ENCODE data around the gene ZNF341.

ZNF341 gene

DNA sequence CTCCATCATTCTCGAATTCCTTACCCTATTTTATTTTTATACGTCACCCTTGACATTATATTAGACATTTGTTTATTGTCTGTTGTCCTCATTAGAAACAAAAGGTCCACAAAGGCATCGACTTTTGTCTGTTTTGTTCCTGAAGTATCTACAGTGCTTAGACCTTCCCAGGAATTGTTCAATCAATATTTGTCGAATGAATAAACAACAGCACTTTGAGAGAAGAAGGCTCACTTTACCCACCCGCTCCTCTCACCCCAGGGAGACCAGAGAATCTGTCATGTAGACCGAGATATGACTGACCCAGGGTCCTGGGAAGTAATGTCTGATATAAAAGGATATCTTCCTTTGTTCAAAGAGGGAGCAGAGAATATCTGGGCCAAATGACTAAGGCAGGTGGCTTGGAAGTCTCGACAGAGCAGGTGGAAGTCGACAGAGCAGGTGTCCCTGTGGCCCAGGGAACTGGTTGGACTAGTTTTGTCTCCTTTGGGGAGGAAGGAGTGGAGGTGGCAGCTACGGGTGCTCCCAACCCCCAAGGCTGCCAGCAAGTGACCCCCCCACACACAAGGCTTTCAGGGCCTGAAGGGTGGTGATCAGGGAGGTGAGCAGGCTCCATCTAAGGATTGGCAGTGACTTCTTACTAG, 64.6 kb downstream of the ZNF341 start:
- DNase-seq: no peak

DNA sequence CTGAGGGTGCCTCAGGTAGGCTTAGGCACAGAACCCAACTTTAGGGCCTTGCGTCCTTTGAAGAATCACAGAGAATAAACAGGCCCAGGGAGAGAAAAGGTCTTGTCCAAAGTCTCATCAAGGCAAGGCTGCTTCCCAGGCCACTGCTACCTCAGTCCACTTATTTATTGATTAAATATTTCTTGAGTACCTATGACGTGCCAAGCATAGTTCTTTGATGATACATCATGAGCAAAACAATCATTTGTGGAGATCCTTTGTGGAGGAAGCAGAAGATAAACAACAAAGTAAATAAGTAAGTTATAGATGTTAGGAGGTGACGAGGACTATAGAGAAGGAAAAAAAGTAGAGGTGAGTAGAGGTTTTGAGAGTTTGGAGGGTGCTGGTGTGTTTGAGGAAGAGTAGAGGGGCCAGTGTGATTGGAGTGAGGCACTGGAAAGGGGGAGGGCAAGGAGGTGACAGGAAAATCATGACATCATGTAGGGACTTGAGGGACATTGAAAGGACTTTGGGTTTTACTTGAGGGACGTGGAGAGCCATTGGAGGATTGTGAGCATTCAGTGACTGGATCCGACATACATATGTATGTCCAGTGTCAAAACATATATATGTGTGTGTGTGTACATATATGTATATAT, 65.2 kb downstream of the ZNF341 start:
- no peak for DNase-seq

DNA sequence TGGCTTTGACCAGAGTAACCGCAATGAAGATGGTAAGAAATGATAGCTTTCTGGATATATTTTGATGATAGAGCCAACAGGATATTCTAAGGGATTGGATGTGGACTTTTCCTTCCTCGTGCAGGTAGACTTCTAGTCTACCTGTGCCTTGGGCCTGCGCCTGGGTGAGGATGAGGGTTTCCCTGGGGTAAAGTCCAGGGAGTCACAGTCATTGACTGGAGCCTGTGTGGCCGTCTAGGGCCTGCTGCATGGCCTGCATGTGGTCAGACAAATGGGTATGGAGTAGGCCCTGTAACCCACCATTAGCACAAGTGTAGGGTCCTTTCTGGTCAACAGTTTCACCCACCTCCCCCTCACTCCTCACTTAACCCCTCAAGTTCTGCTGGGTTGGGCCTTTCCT, 66.6 kb downstream of the ZNF341 start:
- no peak for DNase-seq

DNA sequence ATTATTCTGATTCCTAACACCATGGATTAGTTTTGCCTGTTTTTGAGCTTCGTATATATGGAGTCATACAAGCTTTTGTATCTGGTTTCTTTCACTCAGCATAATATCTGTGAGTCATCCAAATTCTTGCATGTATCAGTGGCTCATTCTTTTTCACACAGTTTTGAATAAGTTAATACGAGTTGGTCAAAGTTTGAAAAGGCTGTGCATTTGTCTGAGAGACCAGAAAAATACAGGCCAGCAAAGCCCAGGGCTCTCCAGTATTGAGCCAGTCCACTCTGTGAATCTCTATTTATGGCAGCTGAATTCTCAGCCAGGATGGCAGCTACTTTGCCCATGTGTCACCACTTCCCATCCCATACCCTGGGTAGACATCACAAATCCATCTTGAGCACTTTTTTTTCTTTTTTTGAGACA, 72.1 kb downstream of the ZNF341 start:
- DNase-seq: no peak

DNA sequence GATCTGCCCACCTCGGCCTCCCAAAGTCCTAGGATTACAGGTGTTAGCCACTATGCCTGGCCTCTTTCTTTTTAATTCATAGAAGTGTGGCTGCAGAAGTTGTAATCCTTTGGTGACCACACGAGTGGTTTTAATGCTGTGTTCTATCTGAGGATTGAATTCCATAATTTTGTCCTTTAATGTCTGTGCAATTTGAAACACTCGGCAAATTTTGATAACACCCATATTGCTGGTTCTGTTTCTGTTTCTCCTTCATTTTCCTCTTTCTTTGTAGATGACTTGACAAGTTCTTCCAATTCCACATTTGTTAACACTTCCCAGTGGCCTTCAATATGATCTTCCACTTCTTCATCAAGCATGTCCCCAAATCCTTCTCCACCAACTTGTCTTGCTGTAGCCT, 76.6 kb downstream of the ZNF341 start:
- DNase-seq: no peak

DNA sequence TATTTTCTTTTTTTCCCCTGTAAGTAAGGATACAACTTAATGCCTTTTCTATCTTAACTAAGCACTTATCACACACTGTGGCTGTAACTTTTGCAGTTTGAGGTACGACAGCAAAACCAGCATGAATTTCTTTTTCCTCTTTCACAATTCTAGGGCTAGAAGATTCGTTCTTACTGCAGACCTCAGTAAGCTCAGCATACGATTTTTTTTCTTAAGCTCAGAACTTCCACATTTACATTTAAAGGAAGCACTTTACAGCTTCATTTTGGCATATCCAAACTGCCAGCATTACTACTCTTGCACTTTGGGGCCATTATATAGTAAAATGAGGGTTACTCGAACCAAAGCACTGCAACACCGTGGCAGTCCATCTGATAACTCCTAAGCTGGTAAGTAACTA, 78.5 kb downstream of the ZNF341 start:
- peak; percentile 6 to 62 for DNase-seq

DNA sequence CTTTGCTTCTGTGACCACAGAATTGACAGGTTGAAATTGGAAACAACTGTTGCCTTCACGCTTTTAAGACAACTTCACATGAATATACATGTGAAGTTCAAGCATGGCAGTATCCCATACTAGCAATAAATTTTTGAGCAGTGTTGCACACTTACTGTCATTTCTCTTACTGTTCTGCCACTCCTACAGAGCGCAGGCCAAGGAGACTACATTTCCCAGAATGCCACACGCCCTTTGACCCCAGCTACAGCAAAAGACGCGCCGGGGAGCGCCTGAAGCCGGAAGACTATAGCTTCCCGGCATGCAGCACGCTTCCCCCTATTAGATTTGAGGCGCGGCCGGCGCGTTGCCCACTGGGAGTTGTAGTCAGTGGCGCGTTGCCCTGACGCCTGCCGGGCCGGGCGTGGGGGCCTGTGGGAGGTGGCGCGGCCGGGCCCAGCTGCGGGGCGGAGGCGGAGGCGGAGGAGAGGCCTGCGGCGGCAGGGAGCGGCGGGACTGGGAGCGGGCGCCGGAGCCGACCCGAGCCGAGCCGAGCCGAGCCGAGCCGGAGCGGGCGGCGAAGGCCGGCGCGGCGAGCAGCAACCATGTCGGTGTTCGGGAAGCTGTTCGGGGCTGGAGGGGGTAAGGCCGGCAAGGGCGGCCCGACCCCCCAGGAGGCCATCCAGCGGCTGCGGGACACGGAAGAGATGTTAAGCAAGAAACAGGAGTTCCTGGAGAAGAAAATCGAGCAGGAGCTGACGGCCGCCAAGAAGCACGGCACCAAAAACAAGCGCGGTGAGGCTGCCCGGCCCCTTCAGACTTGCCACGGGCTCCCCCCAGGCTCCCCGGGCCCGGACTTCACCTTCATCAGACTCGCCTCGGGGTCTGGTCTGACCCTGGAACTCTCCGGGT, 79.3 kb downstream of the ZNF341 start, which contains the start of gene CHMP4B:
Gene CHMP4B, plus strand, starts transcription at position 464 of the 891 bp plus-strand sequence. Its CDS starts 121 bp downstream, at position 585.
- DNase-seq: peak; percentile 98

DNA sequence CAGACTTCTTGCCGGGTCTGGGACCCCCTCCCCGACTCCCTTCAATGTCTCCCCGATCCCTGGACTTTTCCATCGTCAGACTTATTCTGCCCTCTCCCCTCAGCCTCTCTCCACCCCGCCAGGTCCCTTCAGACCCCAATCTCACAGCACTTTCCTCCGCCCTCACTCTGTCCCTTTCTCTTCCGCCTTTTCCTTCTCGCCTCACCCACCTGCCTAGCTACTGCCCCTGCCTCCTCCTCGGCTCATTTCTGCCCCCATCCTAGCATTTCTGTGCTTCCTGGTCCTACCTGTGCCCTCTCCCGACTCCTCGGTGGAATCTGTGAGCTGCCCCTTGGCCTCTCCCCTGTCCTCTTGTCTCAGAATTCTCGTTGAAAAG, 80.0 kb downstream of the ZNF341 start:
- peak in 1 of 2 donors; percentile 29 for DNase-seq

DNA sequence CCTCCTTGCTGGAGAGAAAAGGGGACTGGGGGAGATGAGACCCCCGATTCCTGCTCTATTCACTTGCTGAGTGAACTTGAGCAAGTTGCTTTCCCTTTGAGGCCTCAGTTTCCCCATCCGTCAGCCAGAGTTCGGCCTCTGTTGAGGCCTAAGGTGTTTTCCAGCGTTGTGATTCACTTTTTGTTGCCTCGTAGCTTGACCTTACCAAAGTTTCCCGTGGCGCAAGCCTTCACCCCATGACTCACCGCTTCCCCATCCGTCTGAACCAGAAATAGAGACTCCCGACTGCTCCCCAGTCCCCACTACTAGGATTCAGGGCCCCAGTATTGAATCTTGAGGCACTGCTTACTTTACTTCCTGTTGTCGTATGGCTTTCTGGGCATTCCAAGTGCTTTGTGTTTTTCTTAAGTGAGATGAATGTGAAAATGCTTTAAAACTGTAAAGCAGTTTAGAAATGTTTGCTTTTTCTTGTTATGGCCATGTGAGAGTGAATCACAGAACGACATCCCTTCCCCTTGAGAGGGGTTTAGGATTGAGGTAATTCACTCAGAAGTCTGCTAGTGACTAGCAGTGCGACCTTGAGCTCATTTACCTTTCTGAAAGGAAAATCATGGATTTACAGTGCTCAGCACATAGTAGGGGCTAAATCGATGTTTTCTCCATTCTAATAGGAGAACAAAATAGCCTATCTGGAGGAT, 80.5 kb downstream of the ZNF341 start:
- DNase-seq: peak; percentile 89 to 93

DNA sequence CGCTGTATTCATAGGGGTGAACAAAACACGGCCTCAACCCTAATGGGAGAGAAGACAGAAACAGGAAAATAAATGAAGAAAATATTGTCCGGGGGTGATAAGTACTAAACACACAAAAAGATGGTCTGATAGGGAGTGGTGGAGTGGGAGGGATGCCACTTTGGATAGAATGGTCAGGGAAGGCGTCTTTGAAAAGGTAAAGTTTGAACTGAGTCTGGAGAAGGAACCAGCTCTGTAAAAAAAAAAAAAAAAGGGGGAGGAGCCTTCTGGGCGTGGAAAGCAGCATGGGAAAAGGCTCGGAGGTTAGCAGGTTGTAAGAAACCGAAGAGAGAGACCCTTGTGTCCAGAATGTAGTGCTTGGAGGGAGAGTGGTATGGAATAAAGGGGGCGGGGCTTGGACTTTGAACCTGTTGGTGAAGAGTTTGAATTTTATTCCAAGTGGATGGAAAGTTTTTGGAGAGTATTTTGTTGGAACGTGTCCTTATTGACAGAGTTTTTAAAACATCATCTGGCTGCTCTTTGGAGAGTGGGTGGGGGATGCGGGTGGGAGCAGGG, 81.2 kb downstream of the ZNF341 start:
- DNase-seq: peak; percentile 21 to 49

DNA sequence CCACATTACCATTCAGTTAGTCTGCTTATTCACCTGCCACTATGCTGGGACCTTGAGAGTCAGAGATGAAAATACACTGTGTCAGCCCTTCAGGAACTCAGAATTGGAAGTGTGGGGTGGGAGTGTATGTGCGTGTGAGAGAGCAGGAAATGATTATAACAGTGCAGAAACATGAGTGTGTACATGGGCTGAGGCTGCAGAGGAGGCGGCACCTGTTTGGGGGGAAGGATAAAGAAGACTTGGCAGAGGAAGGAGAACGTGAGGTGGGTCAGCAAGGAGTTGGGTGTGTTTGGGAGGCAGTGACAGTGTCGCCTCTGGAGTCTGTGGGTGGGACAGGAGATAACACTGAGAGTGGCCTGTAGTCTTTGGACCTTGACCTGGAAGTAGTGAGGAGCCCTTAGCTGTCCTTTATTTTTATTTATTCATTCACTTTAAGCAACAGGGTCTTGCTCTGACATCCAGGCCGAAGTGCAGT, 82.5 kb downstream of the ZNF341 start:
- no peak for DNase-seq

DNA sequence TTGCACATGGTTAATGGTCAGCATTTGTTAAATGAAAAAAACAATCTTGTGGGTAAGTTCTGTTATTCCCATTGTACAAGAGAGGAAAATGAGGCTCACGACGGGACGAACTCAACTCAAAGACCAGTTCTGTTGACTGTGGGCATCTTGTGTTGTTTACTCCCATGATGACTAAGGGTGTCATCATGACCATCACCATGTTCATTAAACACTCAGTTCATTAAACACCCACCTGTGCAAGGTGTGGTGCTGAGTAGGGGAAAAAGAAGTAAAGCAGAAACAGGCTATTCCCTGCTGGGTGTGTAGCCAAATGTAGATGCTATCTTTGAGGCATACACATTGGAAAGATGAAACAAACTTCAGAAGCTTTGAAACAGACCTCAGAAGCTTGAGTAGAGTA, 83.9 kb downstream of the ZNF341 start:
- no peak for DNase-seq

DNA sequence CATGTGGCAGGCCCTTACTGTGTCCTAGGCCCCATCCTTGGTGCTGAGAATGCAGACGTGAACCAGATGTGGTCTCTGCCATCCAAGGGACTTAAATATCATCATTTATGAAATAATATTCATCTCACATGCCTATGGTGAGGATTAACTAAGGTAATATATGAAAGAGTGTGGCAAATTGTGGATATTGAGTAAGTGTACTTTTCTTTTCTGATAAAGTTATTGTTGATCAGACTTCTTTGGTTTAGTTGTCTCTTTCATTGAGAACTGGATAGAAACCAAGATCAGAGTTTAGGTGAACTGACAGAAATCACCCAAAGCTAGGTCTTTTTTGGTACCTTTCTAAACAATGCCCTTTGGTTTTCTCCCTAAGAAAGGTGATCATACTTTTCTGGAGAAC, 84.4 kb downstream of the ZNF341 start:
- no peak for DNase-seq

DNA sequence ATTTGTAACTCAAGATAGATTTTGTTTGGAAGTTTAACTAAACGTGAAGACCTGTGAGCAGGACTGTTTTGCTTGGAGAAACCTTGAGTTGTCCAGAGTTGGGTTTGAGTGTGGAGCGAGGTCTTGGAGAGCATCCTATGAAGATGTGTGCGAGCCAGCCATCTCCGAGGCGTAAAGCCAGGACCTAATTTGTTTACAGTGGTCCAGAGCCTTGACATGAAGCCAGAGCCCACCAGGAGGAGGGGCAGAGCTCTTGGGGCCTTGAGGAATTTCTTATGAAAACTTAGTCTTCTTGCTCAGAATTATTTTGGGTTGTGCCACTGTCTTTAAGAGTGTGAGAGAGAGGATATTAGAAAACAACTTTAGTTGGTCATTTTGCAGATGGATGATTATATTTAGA, 85.6 kb downstream of the ZNF341 start:
- no peak for DNase-seq

DNA sequence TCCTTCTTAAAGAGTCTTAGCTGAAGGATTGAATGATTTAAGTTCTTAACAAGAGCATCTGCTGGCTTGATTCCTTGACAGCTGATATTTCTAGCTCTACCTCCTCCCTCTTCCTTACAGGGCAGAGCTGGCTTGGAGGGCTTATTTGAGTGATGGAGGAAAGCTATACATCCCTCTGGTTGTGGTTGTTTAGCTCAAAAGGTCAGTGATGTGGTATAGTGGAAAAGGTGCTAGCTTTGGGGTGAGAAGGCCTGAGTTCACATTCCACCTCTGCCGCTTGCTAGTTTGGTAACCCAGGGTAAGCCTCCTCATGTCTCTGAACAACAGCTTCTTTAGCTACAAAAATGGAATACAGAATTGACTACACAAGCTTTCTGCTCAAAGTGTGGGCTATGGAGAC, 87.7 kb downstream of the ZNF341 start:
- DNase-seq: no peak

DNA sequence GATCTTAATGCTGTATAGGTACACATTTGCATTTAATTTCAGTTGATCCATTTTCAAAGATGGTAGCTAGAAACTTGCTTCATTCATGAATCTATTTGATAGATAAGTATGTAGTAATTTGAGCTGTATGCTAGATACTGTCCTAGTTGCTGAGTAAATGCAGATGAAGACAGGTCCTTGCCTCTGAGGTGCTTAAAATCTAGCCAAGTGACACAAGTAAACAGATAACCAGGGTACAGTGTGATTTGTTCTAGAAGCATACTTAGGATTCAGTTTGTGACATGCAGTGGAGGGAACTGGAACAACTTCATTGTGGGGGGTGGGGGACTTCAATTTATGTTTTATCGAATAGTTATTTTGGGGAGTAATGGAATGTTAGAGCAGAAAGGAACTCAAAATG, 88.6 kb downstream of the ZNF341 start:
- DNase-seq: no peak

DNA sequence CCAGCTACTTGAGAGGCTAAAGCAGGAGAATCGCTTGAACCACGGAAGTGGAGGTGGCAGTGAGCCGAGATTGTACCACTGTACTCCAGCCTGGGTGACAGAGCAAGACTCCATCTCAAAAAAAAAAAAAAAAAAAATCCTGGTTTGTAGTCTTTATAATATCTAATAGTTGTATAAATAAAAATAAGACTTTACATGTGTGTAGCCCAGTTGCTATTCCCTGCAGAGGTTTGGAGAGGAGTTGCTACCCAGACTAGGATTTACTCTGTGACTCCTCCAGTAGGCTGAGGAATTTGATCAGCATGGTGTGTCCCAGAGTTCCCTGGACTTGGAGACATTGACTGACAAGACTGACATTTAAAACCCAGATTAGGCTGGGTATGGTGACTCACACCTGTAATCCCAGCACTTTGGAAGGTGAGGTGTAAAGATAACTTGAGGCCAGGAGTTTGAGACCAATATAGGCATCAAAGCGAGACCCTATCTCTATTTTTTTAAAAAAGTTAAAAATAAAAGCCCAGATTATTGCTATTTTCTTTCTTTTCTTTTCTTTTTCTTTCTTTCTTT, 89.6 kb downstream of the ZNF341 start:
- DNase-seq: no peak

DNA sequence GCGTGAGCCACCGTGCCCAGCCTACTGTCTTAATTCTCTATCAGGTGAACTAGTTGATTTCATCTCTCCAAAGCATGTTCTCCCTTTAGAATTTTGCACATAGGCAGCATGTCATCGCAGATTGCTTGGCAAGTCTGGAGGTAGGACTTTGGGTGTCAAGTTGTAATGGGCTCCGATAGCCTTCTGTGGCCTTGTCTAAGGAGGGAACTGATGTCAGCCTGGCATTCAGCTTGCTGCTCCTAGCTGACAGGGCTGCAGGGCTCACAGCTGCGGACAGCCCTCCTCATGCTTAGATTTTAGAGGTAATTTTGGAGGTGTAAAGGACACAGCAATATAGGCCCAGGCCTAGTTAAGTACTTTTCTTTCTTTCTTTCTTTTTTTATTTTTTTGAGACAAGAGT, 90.6 kb downstream of the ZNF341 start:
- DNase-seq: no peak

DNA sequence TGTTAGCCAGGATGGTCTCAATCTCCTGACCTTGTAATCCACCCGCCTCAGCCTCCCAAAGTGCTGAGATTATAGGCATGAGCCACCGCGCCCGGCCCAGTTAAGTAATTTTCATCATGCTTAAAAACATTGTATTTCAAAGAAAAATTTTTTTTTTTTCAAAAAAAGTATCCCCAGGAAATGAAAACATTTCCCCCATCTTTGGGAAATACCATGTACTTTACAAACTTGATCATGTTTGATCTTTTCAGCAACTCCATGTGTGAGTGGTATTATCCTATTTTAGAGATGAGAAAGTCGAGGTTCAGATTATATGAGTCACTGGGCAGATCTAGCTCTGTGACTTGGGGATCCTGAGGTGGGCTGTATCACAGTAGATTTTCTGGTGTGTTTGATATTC, 91.2 kb downstream of the ZNF341 start:
- DNase-seq: no peak

DNA sequence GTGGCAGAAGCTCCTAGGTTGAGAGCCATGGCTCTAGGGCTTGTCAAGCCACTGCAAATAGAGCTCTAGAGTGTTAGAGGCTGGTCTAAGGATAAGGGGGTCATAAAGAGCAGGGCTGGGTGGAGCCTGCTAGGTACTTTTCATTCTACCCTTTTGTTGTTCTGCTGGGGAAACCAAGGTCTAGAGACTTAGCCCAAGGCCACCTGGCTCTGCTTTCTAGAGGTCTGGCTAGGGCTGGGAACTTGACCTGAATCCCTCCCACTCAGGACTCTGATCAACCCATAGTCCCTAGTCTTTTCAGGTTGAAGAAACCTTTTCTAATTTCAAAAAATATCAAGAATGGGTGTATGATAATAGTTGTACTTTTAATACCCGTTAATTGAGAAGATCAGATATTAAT, 93.1 kb downstream of the ZNF341 start:
- DNase-seq: no peak

DNA sequence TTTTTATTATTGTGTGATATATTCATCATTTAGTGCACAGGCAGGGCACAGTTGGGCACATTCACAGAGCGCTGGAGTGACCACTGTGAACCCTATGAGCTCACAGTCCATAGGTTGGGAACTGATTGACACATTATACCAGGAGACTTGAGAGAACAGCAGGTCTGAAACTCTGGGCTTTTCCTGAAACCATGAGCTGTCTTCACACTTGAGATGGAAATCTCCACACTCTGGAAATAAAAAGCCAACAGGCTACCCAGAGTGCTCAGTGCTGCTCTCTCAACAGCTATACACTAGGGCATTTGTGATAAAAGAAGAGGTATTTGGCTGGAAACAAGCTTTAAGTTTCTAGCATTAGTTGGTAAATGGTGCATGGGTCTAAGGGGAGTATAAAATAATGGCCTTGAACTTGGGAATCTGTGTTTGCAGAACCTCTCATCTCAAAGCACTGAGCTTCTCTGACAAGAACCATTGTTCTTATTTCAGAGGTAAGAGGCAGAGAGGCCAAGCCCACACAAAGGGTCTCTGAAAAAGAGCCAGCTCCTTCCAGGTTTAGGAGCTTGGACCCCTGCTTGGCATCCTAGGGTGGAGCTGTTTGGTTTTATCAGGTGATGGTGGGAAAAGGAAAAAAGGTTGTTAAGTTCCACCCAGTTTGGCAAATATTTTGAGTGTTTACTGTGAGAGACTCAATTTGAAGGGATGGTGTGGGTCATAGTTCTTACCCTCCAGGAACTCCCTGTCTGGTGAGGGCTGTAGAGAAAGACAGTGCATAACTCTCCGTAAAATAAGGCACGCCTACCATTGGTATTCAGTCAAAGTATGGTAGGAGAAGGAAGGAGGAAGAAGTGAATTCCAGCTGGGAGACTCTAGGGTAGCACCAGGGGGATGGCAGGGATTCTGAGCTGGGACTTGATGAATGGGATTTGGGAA, 93.8 kb downstream of the ZNF341 start:
- no peak for DNase-seq

Measured in inflammatory macrophage (primary cell).